AG04450 (cell line): Measurements from ENCODE around the gene NCR2. TPM values are rescaled to one million over a fixed set of nuclear protein-coding genes. Genes with fewer than 3 reads are reported as not detected.

ENCODE experiments used
- CTCF ChIA-PET: fragments of 300-600, 350-600 bp; formaldehyde crosslinking; extraction: SDS; loops from one replicate; lab custom pipeline; 2022; ENCODE audit warnings: antibody characterized with exemption, inconsistent platforms; lab: Charles Lee
- POLR2A ChIA-PET: fragments of 350-600 bp; formaldehyde crosslinking; extraction: SDS; loops from one replicate; lab custom pipeline; 2021; ENCODE audit warnings: antibody characterized with exemption, inconsistent platforms; lab: Yijun Ruan, JAX
- DNase-seq: peaks from one replicate; pipeline ENCODE4 v3.0.0-alpha.2; 2011; ENCODE audit warnings: low read depth, low spot score
- H3K27ac ChIP-seq: one replicate; pipeline ENCODE4 v1.5.1; 2012; ENCODE audit warnings: low read depth, low read length, control low read depth
- H3K27me3 ChIP-seq: one replicate; pipeline ENCODE4 v1.6.0; 2012; ENCODE audit warnings: low read length; ENCODE audit not compliant: control insufficient read depth, insufficient read depth
- H3K4me3 ChIP-seq: 2 replicates; pipeline ENCODE4 v1.5.1; 2011; ENCODE audit warnings: mild to moderate bottlenecking, low read depth, low read length, control low read depth
- H3K9me3 ChIP-seq: 2 replicates; pipeline ENCODE4 v1.5.1; 2012; ENCODE audit warnings: low read length; ENCODE audit not compliant: control insufficient read depth, insufficient read depth
- CTCF ChIP-seq: IDR thresholded peaks from 2 replicates; pipeline ENCODE4 v1.5.1; 2011; ENCODE audit warnings: low read depth, low read length, control low read depth, inconsistent platforms
- polyA plus RNA-seq: library from polyadenylated mRNA; depleted of rRNA; stranded (reverse); fragments of >200 nt; gene quantifications from 2 replicates; pipeline ENCODE4 v1.2.3, GENCODE V29; 2011

The NCR2 gene
- polyA plus RNA-seq, 1 experiment, result not detected

- H3K9me3 ChIP-seq, result peaks cover 8% of the 10 kb centered on the region; the same call in 1 of the 2 replicates
- peaks cover 26% of the 10 kb centered on the region for H3K27me3 ChIP-seq
- no peak for TF ChIP-seq CTCF
- H3K4me3 ChIP-seq, result no peak overlapping the region
- ChIA-PET POLR2A (no interaction called here), CTCF (no interaction called here)
- no peak overlapping the region for H3K27ac ChIP-seq
- no peak for DNase-seq
Observed at GRCh38 chr6:41346441-41346840, 11.0 kb downstream of the NCR2 start.

GRCh38 chr6:41347378-41348050 is 12.1 kb downstream of the NCR2 start:
- Histone ChIP-seq H3K27me3 (peaks cover 23% of the 10 kb centered on the region), H3K9me3 (peaks cover 8% of the 10 kb centered on the region; the same call in 1 of the 2 replicates), H3K4me3 (no peak overlapping the region), H3K27ac (no peak overlapping the region)
- CTCF ChIA-PET, result interaction anchor here (1.1 kb wide), 1 partner anchor 21 kb away, joined by 3 read pairs; no protein-coding TSS in a partner anchor
- POLR2A ChIA-PET, result no interaction called here
- DNase-seq, result no peak
- TF ChIP-seq CTCF, result no peak

GRCh38 chr6:41348934-41349333 is 13.5 kb downstream of the NCR2 start:
- DNase-seq, result no peak
- no peak overlapping the region for H3K27ac ChIP-seq
- ChIA-PET CTCF (interaction anchor here (1.1 to 1.5 kb wide), 3 partner anchors 19 to 334 kb away, joined by 3 to 4 read pairs (median 4); no protein-coding TSS in a partner anchor), POLR2A (no interaction called here)
- H3K9me3 ChIP-seq, result peaks cover 8% of the 10 kb centered on the region; the same call in 1 of the 2 replicates
- no peak for TF ChIP-seq CTCF
- peaks cover 22% of the 10 kb centered on the region for H3K27me3 ChIP-seq
- no peak overlapping the region for H3K4me3 ChIP-seq

GRCh38 chr6:41352396-41352795 is 17.0 kb downstream of the NCR2 start:
- CTCF ChIA-PET, result interaction anchor here (2.5 kb wide), 1 partner anchor 16 kb away, joined by 9 read pairs; no protein-coding TSS in a partner anchor
- DNase-seq, result no peak
- POLR2A ChIA-PET, result no interaction called here

More at GRCh38 chr6:41352396-41352795, 17.0 kb downstream of the NCR2 start:
- no peak overlapping the region for H3K4me3 ChIP-seq
- H3K27me3 ChIP-seq, result peaks cover 14% of the 10 kb centered on the region
- H3K27ac ChIP-seq, result no peak overlapping the region
- H3K9me3 ChIP-seq, result peaks cover 8% of the 10 kb centered on the region; the same call in 1 of the 2 replicates
- TF ChIP-seq CTCF, result no peak
